Measurements from ENCODE around the gene L3MBTL4.

DNA sequence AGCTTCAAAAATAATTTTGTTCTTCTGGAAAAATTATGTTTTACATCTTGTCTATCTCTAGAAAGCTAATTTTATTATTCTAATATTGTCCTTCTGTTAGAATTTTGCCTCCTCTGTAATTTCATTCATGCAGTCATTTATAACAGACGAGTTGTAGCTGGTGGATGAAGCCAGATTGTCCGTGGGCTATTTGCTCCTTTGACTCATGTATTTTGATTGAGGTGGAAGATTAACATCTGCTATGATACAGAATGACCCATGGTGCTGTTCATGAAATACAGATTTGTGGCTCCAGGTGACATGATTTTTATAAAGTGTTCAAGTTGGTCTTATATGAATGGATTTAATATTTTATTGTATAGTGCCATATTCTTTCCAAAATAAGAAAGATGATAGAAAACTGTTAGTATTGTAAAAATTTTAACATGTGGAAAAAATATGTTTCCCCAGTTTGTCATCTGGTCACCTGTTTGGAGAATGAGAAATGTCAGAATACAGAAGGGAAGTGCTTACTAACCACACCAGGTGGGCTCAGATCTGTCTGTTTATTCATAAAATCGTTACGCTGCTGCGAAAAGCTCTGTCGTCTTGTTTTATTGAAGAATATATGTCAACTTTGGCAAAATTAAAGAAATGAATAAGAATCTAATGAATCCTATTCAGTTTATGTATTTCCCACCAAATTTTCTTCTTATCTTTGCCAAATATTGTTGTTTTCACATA is 20.4 kb upstream of the L3MBTL4 start:
- TF ChIP-seq, protein P1, sequence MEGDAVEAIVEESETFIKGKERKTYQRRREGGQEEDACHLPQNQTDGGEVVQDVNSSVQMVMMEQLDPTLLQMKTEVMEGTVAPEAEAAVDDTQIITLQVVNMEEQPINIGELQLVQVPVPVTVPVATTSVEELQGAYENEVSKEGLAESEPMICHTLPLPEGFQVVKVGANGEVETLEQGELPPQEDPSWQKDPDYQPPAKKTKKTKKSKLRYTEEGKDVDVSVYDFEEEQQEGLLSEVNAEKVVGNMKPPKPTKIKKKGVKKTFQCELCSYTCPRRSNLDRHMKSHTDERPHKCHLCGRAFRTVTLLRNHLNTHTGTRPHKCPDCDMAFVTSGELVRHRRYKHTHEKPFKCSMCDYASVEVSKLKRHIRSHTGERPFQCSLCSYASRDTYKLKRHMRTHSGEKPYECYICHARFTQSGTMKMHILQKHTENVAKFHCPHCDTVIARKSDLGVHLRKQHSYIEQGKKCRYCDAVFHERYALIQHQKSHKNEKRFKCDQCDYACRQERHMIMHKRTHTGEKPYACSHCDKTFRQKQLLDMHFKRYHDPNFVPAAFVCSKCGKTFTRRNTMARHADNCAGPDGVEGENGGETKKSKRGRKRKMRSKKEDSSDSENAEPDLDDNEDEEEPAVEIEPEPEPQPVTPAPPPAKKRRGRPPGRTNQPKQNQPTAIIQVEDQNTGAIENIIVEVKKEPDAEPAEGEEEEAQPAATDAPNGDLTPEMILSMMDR (IDR thresholded peaks at IDR 0.05): no peak
- no peak for TF ChIP-seq POLR2AphosphoS5 (IDR thresholded peaks at IDR 0.05)
- no peak for TF ChIP-seq EP300 (IDR thresholded peaks at IDR 0.05)
- TF ChIP-seq POLR2A (IDR thresholded peaks at IDR 0.05): no peak

Measured in upper lobe of left lung (tissue), 4 donors.